ENCODE data around the gene TRIM29.

DNA sequence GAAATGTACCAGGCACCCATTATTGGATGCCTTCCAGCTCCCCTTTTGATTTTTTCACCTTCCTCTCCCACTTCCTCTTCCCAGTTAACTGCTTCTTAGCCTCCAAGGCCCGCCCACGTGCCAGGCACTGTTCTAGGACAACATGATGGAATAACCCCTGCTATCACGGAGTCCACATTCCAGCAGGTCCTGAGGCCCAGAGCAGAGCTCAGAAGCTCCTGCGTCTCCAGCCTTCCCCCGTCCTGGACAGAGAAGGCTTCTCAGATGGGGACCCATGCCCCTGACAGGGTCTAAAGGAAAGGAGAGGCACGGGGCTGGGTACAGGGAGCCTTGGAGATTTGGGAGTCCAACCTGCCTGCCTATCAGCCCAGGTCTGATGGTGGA, 29.1 kb downstream of the TRIM29 start:
- TF ChIP-seq CTCF (IDR thresholded peaks at IDR 0.05) = no peak
- TF ChIP-seq EP300 (IDR thresholded peaks at IDR 0.05) = no peak
